Tibial nerve (tissue), 4 donors: ENCODE data around the gene TBK1. TPM values are rescaled to one million over a fixed set of nuclear protein-coding genes. Genes with fewer than 3 reads are reported as not detected.
A peak's percentile ranks its signal among the peaks of the same experiment; 100 is the strongest.

Source experiments
- DNase-seq, 2 donors: peaks; one replicate each; pipeline ENCODE4 v3.0.0-alpha.2; 2019; ENCODE audit warnings: low spot score in 2 of 2
- H3K27ac ChIP-seq, 4 donors: fragments of 200-600 bp; sonication (generic) in 3 of 4; one replicate each; pipeline ENCODE4 v1.5.1; 2017 to 2019; ENCODE audit warnings: mild to moderate bottlenecking in 1 of 4
- H3K27me3 ChIP-seq, 2 donors: fragments of 200-600 bp; sonication (generic) in 1 of 2; one replicate each; pipeline versions ENCODE4 v1.5.1 to v1.6.0; 2017 to 2019
- H3K36me3 ChIP-seq, 3 donors: fragments of 200-600 bp; sonication (generic); one replicate each; pipeline ENCODE4 v1.5.1; 2018 to 2019
- H3K4me1 ChIP-seq, 4 donors: fragments of 200-600 bp; sonication (generic) in 3 of 4; one replicate each; pipeline ENCODE4 v1.5.1; 2017 to 2019
- H3K4me3 ChIP-seq, 4 donors: fragments of 200-600 bp; sonication (generic) in 3 of 4; one replicate each; pipeline ENCODE4 v1.5.1; 2017 to 2019; ENCODE audit warnings: mild to moderate bottlenecking in 1 of 4, moderate library complexity in 1 of 4
- H3K9me3 ChIP-seq, 4 donors: fragments of 200-600 bp; sonication (generic) in 3 of 4; one replicate each; pipeline ENCODE4 v1.5.1; 2017 to 2019
- EP300 ChIP-seq, 2 donors: sonication (generic); formaldehyde crosslinking; IDR thresholded peaks; one replicate each; pipeline ENCODE4 v1.6.1; 2017; ENCODE audit warnings: antibody characterized with exemption in 2 of 2, mild to moderate bottlenecking in 1 of 2
- POLR2A ChIP-seq, 2 donors: fragments of 450-650 bp; IDR thresholded peaks; one replicate each; pipeline ENCODE4 v1.6.1; 2017; ENCODE audit warnings: antibody characterized with exemption in 2 of 2, mild to moderate bottlenecking in 2 of 2, moderate library complexity in 2 of 2
- WGBS, 2 donors: methylation state at CpG; one replicate each; pipeline ENCODE4 v1.1.5; 2018; 5-methylcytosine and 5-hydroxymethylcytosine counted together
- total RNA-seq, 4 donors: library from RNA; depleted of rRNA; stranded (reverse); fragments of >200 nt; gene quantifications; one replicate each; pipeline ENCODE4 v1.1.0, GENCODE V29; 2016
- TF ChIP-seq, protein P1 (sequence below), 5 experiments: fragments of 200-600 bp in 3 of 5; fragments of 450-650 bp in 2 of 5; sonication (generic) in 3 of 5; IDR thresholded peaks; one replicate each; pipeline ENCODE4 v1.5.1; 2016 to 2019; ENCODE audit warnings: antibody characterized with exemption in 5 of 5, mild to moderate bottlenecking in 3 of 5, moderate library complexity in 2 of 5

The TBK1 gene
- total RNA-seq: 10 to 100 TPM; 25.2 to 36.7 (median 29.3) TPM

DNA sequence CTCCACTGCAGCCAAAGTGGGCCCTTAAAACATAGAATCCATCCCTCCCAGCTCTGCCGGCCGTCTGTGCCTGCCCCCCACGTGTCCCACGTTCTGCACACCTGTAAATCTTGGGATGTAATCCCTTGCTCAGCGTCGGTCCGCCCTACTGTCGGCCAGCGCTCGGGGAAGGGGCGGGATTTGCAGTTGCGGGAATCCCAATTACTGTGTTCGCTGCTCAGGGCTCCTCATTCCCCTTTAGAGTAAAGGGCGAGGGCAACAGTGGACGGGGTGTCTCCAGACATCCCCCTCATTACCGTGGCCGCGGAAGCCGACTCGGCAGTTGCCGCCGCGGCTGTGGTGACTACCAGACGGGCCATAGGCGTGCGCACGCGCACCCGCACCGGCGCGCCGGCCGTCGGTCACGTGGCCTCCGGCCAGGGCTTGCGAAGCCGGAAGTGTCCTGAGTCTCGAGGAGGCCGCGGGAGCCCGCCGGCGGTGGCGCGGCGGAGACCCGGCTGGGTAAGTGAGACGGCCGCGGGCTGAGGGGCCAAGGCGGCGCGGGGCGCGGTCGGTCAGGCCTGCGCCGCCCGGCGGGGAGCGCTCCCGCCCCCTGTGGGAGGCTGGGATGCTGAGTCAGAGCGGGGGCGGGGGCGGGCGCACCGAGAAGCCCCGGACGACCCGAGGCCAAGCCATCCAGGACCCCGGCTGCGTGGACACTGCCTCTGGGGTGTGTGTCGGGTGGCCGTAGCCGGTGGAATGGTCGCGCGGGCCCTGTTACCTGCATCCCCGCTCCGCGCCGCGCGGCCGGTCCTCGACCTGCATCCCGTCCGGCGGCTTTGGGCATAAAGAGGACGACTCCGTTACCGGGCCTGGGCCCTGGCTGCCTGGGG, at the start of gene TBK1:
TBK1 (plus strand) TSS at position 434 of the 872 bp plus-strand sequence. CDS start 3,751 bp downstream, outside the sequence.
- peak; percentile 79 to 82 for DNase-seq
- Histone ChIP-seq H3K4me3 (peak within 1 kb of the TSS; percentile 68 to 97 (median 94)), H3K4me1 (peaks cover 0 to 26% (median 10%) of the 10 kb centered on the region in 4 donors), H3K27me3 (no peaks in the 10 kb centered on the region), H3K36me3 (peaks cover 0 to 23% (median 0%) of the 10 kb centered on the region in 3 donors), H3K9me3 (no peaks in the 10 kb centered on the region), H3K27ac (peak within 1 kb of the TSS; percentile 91 to 97 (median 94))
- peak in 1 of 2 donors; percentile 81 for TF ChIP-seq EP300 (IDR thresholded peaks at IDR 0.05)
- TF ChIP-seq POLR2A (IDR thresholded peaks at IDR 0.05): peak; percentile 65 to 85
- TF ChIP-seq, protein P1, sequence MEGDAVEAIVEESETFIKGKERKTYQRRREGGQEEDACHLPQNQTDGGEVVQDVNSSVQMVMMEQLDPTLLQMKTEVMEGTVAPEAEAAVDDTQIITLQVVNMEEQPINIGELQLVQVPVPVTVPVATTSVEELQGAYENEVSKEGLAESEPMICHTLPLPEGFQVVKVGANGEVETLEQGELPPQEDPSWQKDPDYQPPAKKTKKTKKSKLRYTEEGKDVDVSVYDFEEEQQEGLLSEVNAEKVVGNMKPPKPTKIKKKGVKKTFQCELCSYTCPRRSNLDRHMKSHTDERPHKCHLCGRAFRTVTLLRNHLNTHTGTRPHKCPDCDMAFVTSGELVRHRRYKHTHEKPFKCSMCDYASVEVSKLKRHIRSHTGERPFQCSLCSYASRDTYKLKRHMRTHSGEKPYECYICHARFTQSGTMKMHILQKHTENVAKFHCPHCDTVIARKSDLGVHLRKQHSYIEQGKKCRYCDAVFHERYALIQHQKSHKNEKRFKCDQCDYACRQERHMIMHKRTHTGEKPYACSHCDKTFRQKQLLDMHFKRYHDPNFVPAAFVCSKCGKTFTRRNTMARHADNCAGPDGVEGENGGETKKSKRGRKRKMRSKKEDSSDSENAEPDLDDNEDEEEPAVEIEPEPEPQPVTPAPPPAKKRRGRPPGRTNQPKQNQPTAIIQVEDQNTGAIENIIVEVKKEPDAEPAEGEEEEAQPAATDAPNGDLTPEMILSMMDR (IDR thresholded peaks at IDR 0.05): peak in 4 of 5 experiments; percentile 13 to 54 (median 22)
- WGBS, 2 donors: 0% methylated on average over 38 to 42 of the region's 94 CpGs

- Histone ChIP-seq H3K27me3 (no peaks in the 10 kb centered on the region), H3K4me3 (no peak overlapping the region), H3K4me1 (peaks cover 0 to 23% (median 8%) of the 10 kb centered on the region in 4 donors), H3K36me3 (no peaks in the 10 kb centered on the region), H3K27ac (no peak overlapping the region), H3K9me3 (no peaks in the 10 kb centered on the region)
- no peak for DNase-seq
- TF ChIP-seq EP300 (IDR thresholded peaks at IDR 0.05) (no peak), POLR2A (IDR thresholded peaks at IDR 0.05) (no peak)
- TF ChIP-seq, protein P1 (IDR thresholded peaks at IDR 0.05): no peak
- 88 to 91% methylated on average over 5 of the region's 5 CpGs for WGBS, 2 donors
Observed at GRCh38 chr12:64402181-64402580, 49.7 kb upstream of the TBK1 start.

- WGBS, 2 donors: 17 to 35% methylated on average over 22 to 47 of the region's 60 CpGs
- Histone ChIP-seq H3K27ac (peak within 1 kb of the TSS; percentile 86 to 98 (median 97)), H3K36me3 (no peaks in the 10 kb centered on the region), H3K9me3 (no peaks in the 10 kb centered on the region), H3K4me1 (peaks cover 0 to 35% (median 8%) of the 10 kb centered on the region in 4 donors), H3K4me3 (peak within 1 kb of the TSS; percentile 92 to 100 (median 97)), H3K27me3 (no peaks in the 10 kb centered on the region)
- DNase-seq: peak; percentile 76 to 85
- TF ChIP-seq, protein P1 (IDR thresholded peaks at IDR 0.05): peak in 3 of 5 experiments; percentile 9 to 48 (median 9)
- peak; percentile 59 to 83 for TF ChIP-seq EP300 (IDR thresholded peaks at IDR 0.05)
- peak in 1 of 2 donors; percentile 32 for TF ChIP-seq POLR2A (IDR thresholded peaks at IDR 0.05)
Observed at GRCh38 chr12:64403707-64404469, 48.0 kb upstream of the TBK1 start, which contains the start of gene XPOT. Gene XPOT (plus strand): TSS chr12:64404392. CDS start chr12:64410036, 5,644 bp downstream.

- peak in 1 of 2 donors; percentile 45 for DNase-seq
- no peak for TF ChIP-seq POLR2A (IDR thresholded peaks at IDR 0.05)
- TF ChIP-seq, protein P1 (IDR thresholded peaks at IDR 0.05): peak in 2 of 5 experiments; percentile 2 to 17
- TF ChIP-seq EP300 (IDR thresholded peaks at IDR 0.05): no peak
- Histone ChIP-seq H3K27ac (peak overlapping the region; percentile 86 to 98 (median 97)), H3K36me3 (no peaks in the 10 kb centered on the region), H3K4me3 (peak overlapping the region; percentile 92 to 100 (median 97)), H3K4me1 (peaks cover 0 to 39% (median 8%) of the 10 kb centered on the region in 4 donors), H3K27me3 (no peaks in the 10 kb centered on the region), H3K9me3 (no peaks in the 10 kb centered on the region)
- WGBS, 2 donors: 1% methylated on average over 33 to 72 of the region's 78 CpGs
Observed at GRCh38 chr12:64404470-64405256, 47.3 kb upstream of the TBK1 start.
